ENCODE data around the gene DST. TPM values are rescaled to one million over a fixed set of nuclear protein-coding genes. Genes with fewer than 3 reads are reported as not detected.
A peak's percentile ranks its signal among the peaks of the same experiment; 100 is the strongest.

The DST gene
- total and polyA plus RNA-seq, 2 experiments from 2014 or later: 103 to 369 TPM

DNA sequence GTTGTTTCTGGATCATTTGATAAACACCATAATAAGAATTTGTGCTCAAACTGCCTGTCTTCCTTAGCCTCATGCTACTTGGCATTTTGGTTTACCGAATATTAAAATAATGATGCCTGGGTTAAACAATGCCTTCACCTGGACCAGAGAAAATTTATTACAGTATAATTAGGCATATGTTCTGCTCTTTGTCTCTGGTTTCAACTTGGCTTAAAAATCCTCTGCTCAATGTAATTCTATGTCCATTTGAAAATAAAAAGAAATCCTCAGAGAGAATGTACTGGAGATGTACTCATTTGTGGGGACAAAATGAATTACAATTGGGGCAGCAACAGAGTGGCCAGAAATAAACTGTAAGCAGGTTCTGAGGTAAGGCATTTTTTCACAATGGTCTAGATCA, 95.0 kb downstream of the DST start:
- Histone ChIP-seq H3K79me2 (peaks cover 70% of the 10 kb centered on the region), H2AFZ (no peak overlapping the region), H3K27me3 (no peaks in the 10 kb centered on the region), H3K9me2 (replicated peaks; ENCODE audit: insufficient read depth) (no peaks in the 10 kb centered on the region), H3K36me3 (replicated peaks; ENCODE audit: insufficient read depth, low read depth) (no peaks in the 10 kb centered on the region), H3K4me3 (no peak overlapping the region), H3K27ac (no peak overlapping the region), H4K20me1 (ENCODE audit: insufficient read depth, poor library complexity, severe bottlenecking) (peaks cover 11% of the 10 kb centered on the region), H3K4me2 (no peak overlapping the region), H3K9me3 (ENCODE audit: low read depth) (no peaks in the 10 kb centered on the region), H3K4me1 (ENCODE audit: insufficient read depth) (peaks cover 17% of the 10 kb centered on the region)
- DNase-seq (ENCODE audit: low spot score): no peak
- TF ChIP-seq EZH2 (IDR thresholded peaks at IDR 0.05; ENCODE audit: borderline replicate concordance) (no peak), EZH2phosphoT487 (IDR thresholded peaks at IDR 0.05; ENCODE audit: low read depth, severe bottlenecking, unreplicated experiment) (no peak)
- TF ChIP-seq, protein P1, sequence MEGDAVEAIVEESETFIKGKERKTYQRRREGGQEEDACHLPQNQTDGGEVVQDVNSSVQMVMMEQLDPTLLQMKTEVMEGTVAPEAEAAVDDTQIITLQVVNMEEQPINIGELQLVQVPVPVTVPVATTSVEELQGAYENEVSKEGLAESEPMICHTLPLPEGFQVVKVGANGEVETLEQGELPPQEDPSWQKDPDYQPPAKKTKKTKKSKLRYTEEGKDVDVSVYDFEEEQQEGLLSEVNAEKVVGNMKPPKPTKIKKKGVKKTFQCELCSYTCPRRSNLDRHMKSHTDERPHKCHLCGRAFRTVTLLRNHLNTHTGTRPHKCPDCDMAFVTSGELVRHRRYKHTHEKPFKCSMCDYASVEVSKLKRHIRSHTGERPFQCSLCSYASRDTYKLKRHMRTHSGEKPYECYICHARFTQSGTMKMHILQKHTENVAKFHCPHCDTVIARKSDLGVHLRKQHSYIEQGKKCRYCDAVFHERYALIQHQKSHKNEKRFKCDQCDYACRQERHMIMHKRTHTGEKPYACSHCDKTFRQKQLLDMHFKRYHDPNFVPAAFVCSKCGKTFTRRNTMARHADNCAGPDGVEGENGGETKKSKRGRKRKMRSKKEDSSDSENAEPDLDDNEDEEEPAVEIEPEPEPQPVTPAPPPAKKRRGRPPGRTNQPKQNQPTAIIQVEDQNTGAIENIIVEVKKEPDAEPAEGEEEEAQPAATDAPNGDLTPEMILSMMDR (IDR thresholded peaks at IDR 0.05; ENCODE audit: poor library complexity): no peak
- WGBS (ENCODE audit: low lambda C conversion rate, missing lambda C conversion rate): 100% methylated on average over 1 of the region's 1 CpG

DNA sequence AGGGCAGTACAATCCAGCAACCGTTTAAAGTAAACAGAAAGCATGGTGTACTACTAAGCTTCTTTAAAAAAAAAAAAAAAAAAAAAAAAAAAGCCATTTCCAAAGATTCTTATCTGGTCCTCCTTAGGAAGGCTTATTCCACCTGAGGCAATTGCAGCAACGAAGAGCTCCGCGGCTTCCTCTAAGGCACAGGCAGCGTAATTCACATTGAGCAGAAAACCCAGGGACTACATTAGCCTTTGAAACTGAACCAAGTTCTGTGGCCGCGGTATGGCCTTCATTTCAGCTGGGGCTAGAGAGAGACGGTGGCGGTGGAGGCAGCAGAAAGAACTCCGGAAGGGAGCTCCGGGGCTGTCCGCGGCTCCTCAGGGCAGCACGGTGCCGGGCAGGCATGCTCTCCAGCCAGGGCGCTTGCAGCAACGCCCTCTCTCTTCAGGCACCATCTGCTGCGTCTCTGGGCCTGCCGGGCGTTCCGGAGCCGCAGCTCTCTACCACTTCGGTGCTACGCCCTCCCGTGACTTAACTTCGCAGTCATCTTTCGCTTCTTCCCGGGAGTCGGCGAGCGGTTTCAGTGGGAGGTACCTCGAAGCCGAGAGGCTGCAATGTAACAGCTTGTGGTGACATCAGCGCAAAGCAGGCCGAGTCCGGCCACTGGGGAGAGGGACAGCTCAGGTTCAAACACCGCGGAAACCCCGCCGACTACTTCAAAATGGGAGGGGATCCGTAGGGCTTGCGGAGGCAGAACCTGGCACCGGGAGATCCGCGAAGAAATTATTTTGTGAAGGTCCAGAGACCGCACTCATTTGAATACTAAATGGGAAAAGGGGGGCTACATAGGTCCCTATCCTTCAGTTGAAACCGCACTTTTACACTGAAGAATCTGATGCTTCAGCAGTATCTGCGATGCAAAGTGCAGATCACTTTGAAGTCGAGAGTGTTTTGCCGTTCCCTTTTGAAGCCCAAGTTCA, 100.0 kb downstream of the DST start:
- H3K79me2 ChIP-seq: peaks cover 83% of the 10 kb centered on the region
- H3K36me3 ChIP-seq (replicated peaks; ENCODE audit: insufficient read depth, low read depth): no peaks in the 10 kb centered on the region
- H3K27me3 ChIP-seq: no peaks in the 10 kb centered on the region
- TF ChIP-seq EZH2phosphoT487 (IDR thresholded peaks at IDR 0.05; ENCODE audit: low read depth, severe bottlenecking, unreplicated experiment): no peak
- no peaks in the 10 kb centered on the region for H3K9me3 ChIP-seq (ENCODE audit: low read depth)
- H3K9me2 ChIP-seq (replicated peaks; ENCODE audit: insufficient read depth): no peaks in the 10 kb centered on the region
- peak overlapping the region; percentile 57 for H3K4me3 ChIP-seq
- H2AFZ ChIP-seq: peak overlapping the region; percentile 39
- peaks cover 11% of the 10 kb centered on the region for H4K20me1 ChIP-seq (ENCODE audit: insufficient read depth, poor library complexity, severe bottlenecking)
- H3K27ac ChIP-seq: peak overlapping the region; percentile 98
- peaks cover 28% of the 10 kb centered on the region for H3K4me1 ChIP-seq (ENCODE audit: insufficient read depth)
- WGBS (ENCODE audit: low lambda C conversion rate, missing lambda C conversion rate): under 1% methylated on average over 50 of the region's 50 CpGs
- peak; percentile 96 for DNase-seq (ENCODE audit: low spot score)
- peak overlapping the region; percentile 79 for H3K4me2 ChIP-seq

DNA sequence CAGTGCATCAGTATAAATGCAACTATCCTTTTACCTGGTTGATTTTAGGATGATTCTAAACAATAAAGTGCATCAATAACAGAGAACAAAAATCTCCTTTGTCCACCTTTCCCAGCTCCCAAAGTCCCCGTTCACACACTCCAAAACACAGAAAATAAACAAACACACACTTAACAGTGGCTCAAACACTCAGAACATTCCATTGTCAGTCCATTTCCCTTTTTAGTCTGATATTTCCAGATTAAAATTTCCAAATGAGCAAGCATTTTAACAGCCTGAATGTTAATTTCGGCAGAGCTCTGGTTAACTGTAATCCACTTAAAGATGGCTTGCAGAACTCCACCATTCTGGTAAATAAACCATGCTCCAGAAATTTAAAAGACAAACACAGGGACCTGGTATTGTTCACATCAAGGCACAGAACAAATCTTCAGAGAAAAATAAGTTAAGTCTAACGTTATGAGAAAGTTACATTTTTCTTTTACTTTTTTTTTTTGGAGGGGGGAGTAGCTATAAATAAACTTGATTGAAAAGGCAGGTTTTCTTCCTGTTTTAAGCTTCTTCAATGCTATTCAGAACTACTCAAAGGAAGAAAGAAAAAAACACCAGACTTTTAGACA, 100.8 kb downstream of the DST start:
- no peaks in the 10 kb centered on the region for H3K27me3 ChIP-seq
- H3K9me2 ChIP-seq (replicated peaks; ENCODE audit: insufficient read depth): no peaks in the 10 kb centered on the region
- H3K4me2 ChIP-seq: peak overlapping the region; percentile 79
- peak overlapping the region; percentile 57 for H3K4me3 ChIP-seq
- no peak for TF ChIP-seq EZH2phosphoT487 (IDR thresholded peaks at IDR 0.05; ENCODE audit: low read depth, severe bottlenecking, unreplicated experiment)
- TF ChIP-seq, protein P1 (IDR thresholded peaks at IDR 0.05; ENCODE audit: poor library complexity): no peak
- no peak for TF ChIP-seq EZH2 (IDR thresholded peaks at IDR 0.05; ENCODE audit: borderline replicate concordance)
- no peaks in the 10 kb centered on the region for H3K36me3 ChIP-seq (replicated peaks; ENCODE audit: insufficient read depth, low read depth)
- H4K20me1 ChIP-seq (ENCODE audit: insufficient read depth, poor library complexity, severe bottlenecking): peaks cover 11% of the 10 kb centered on the region
- H2AFZ ChIP-seq: peak overlapping the region; percentile 3
- peaks cover 83% of the 10 kb centered on the region for H3K79me2 ChIP-seq
- H3K9me3 ChIP-seq (ENCODE audit: low read depth): no peaks in the 10 kb centered on the region
- WGBS (ENCODE audit: low lambda C conversion rate, missing lambda C conversion rate): 5% methylated on average over 3 of the region's 3 CpGs
- H3K27ac ChIP-seq: peak overlapping the region; percentile 98
- no peak for DNase-seq (ENCODE audit: low spot score)
- H3K4me1 ChIP-seq (ENCODE audit: insufficient read depth): peaks cover 28% of the 10 kb centered on the region

All from hepatocyte (in vitro differentiated cells).